HG03432 (cell line): ENCODE results near the gene PCSK6.

Experiments used
- ATAC-seq: cut with Tn5 transposase; IDR thresholded peaks from one replicate; pipeline ENCODE4 v1.9.1; 2021; ENCODE audit warnings: mild to moderate bottlenecking, moderate library complexity; ENCODE audit not compliant: unreplicated experiment

PCSK6 gene

GRCh38 chr15:101448336-101448735 is 41.2 kb downstream of the PCSK6 start:
- no peak for ATAC-seq

- no peak for ATAC-seq
Observed at GRCh38 chr15:101447561-101448071, 41.9 kb downstream of the PCSK6 start.

- no peak for ATAC-seq
Observed at GRCh38 chr15:101447168-101447533, 42.4 kb downstream of the PCSK6 start.

GRCh38 chr15:101446518-101447167 is 42.9 kb downstream of the PCSK6 start:
- ATAC-seq, result no peak

- ATAC-seq, result no peak
Observed at GRCh38 chr15:101445562-101446517, 43.7 kb downstream of the PCSK6 start.

GRCh38 chr15:101444807-101445508 is 44.5 kb downstream of the PCSK6 start:
- ATAC-seq, result no peak

- ATAC-seq, result no peak
Observed at GRCh38 chr15:101444015-101444414, 45.5 kb downstream of the PCSK6 start.

GRCh38 chr15:101442272-101442671 is 47.2 kb downstream of the PCSK6 start:
- no peak for ATAC-seq

- no peak for ATAC-seq
Observed at GRCh38 chr15:101441696-101442095, 47.8 kb downstream of the PCSK6 start.

- no peak for ATAC-seq
Observed at GRCh38 chr15:101440846-101441590, 48.5 kb downstream of the PCSK6 start.

GRCh38 chr15:101439920-101440319 is 49.6 kb downstream of the PCSK6 start:
- no peak for ATAC-seq

- ATAC-seq, result no peak
Observed at GRCh38 chr15:101439285-101439919, 50.1 kb downstream of the PCSK6 start.

- no peak for ATAC-seq
Observed at GRCh38 chr15:101438482-101439284, 50.8 kb downstream of the PCSK6 start.

- ATAC-seq, result no peak
Observed at GRCh38 chr15:101437618-101438481, 51.7 kb downstream of the PCSK6 start.

- ATAC-seq, result no peak
Observed at GRCh38 chr15:101437209-101437608, 52.3 kb downstream of the PCSK6 start.

- no peak for ATAC-seq
Observed at GRCh38 chr15:101436526-101436925, 53.0 kb downstream of the PCSK6 start.

GRCh38 chr15:101435761-101436160 is 53.7 kb downstream of the PCSK6 start:
- no peak for ATAC-seq
